Muscle layer of colon (tissue), 2 donors: ENCODE results near the gene CD101.

Experiments
- H3K27ac ChIP-seq: one replicate; pipeline ENCODE4 v1.7.0; 2013; ENCODE audit warnings: low read depth, mild to moderate bottlenecking, low read length, moderate library complexity
- H3K27me3 ChIP-seq, 2 donors: one replicate each; pipeline ENCODE4 v1.7.0; 2013; ENCODE audit warnings: low read length in 2 of 2, mild to moderate bottlenecking in 2 of 2; ENCODE audit not compliant: insufficient read depth in 2 of 2, control insufficient read depth in 1 of 2
- H3K36me3 ChIP-seq: one replicate; pipeline ENCODE4 v1.7.0; 2013; ENCODE audit warnings: mild to moderate bottlenecking, low read length; ENCODE audit not compliant: insufficient read depth
- H3K4me1 ChIP-seq: one replicate; pipeline ENCODE4 v1.7.0; 2013; ENCODE audit warnings: mild to moderate bottlenecking, low read length; ENCODE audit not compliant: insufficient read depth
- H3K4me3 ChIP-seq, 2 donors: one replicate each; pipeline ENCODE4 v1.7.0; 2013; ENCODE audit warnings: low read length in 2 of 2, low read depth in 1 of 2, mild to moderate bottlenecking in 1 of 2, moderate library complexity in 1 of 2
- H3K9ac ChIP-seq: one replicate; pipeline ENCODE4 v1.7.0; 2013; ENCODE audit warnings: low read length
- H3K9me3 ChIP-seq: one replicate; pipeline ENCODE4 v1.7.0; 2013; ENCODE audit warnings: mild to moderate bottlenecking, low read length
- donor health status: abdominal sarcoma.
- donor health status: Adenocarcinoma of cecum.

The CD101 gene

GRCh38 chr1:116986421-116987255, 14.9 kb upstream of the CD101 start:
- no peaks in the 10 kb centered on the region for H3K27me3 ChIP-seq
- no peaks in the 10 kb centered on the region for H3K9me3 ChIP-seq
- no peak overlapping the region for H3K4me3 ChIP-seq
- no peak overlapping the region for H3K9ac ChIP-seq
- no peak overlapping the region for H3K27ac ChIP-seq
- H3K4me1 ChIP-seq, result peaks cover 76% of the 10 kb centered on the region
- H3K36me3 ChIP-seq, result peaks cover 23% of the 10 kb centered on the region

- Histone ChIP-seq H3K27ac (no peak overlapping the region), H3K9me3 (no peaks in the 10 kb centered on the region), H3K4me1 (peaks cover 78% of the 10 kb centered on the region), H3K27me3 (no peaks in the 10 kb centered on the region), H3K4me3 (no peak overlapping the region), H3K9ac (no peak overlapping the region), H3K36me3 (peaks cover 23% of the 10 kb centered on the region)
Measured at GRCh38 chr1:116987256-116987555, 14.4 kb upstream of the CD101 start.

GRCh38 chr1:116988248-116988647, 13.3 kb upstream of the CD101 start:
- H3K9me3 ChIP-seq, result no peaks in the 10 kb centered on the region
- H3K36me3 ChIP-seq, result peaks cover 23% of the 10 kb centered on the region
- no peaks in the 10 kb centered on the region for H3K27me3 ChIP-seq
- H3K4me3 ChIP-seq, result no peak overlapping the region
- peak overlapping the region; percentile 9 for H3K27ac ChIP-seq
- H3K4me1 ChIP-seq, result peaks cover 68% of the 10 kb centered on the region
- no peak overlapping the region for H3K9ac ChIP-seq

- Histone ChIP-seq H3K4me1 (peaks cover 62% of the 10 kb centered on the region), H3K9ac (no peak overlapping the region), H3K27me3 (no peaks in the 10 kb centered on the region), H3K36me3 (peaks cover 23% of the 10 kb centered on the region), H3K4me3 (no peak overlapping the region), H3K27ac (no peak overlapping the region), H3K9me3 (no peaks in the 10 kb centered on the region)
Measured at GRCh38 chr1:116988908-116989307, 12.7 kb upstream of the CD101 start.

- H3K4me3 ChIP-seq, result no peak overlapping the region
- no peak overlapping the region for H3K9ac ChIP-seq
- H3K36me3 ChIP-seq, result peaks cover 23% of the 10 kb centered on the region
- no peaks in the 10 kb centered on the region for H3K27me3 ChIP-seq
- no peak overlapping the region for H3K27ac ChIP-seq
- H3K4me1 ChIP-seq, result peaks cover 55% of the 10 kb centered on the region
- no peaks in the 10 kb centered on the region for H3K9me3 ChIP-seq
Measured at GRCh38 chr1:116989835-116990234, 11.7 kb upstream of the CD101 start.

- Histone ChIP-seq H3K27ac (peak overlapping the region; percentile 17), H3K4me1 (peaks cover 52% of the 10 kb centered on the region)
Measured at GRCh38 chr1:116990612-116991151, 10.9 kb upstream of the CD101 start.

GRCh38 chr1:116991171-116991845, 10.3 kb upstream of the CD101 start:
- no peak overlapping the region for H3K9ac ChIP-seq
- H3K27ac ChIP-seq, result no peak overlapping the region
- no peaks in the 10 kb centered on the region for H3K9me3 ChIP-seq
- H3K36me3 ChIP-seq, result peaks cover 23% of the 10 kb centered on the region
- H3K27me3 ChIP-seq, result no peaks in the 10 kb centered on the region
- no peak overlapping the region for H3K4me3 ChIP-seq
- H3K4me1 ChIP-seq, result peaks cover 46% of the 10 kb centered on the region

More at GRCh38 chr1:116990612-116991151, 10.9 kb upstream of the CD101 start:
- peaks cover 23% of the 10 kb centered on the region for H3K36me3 ChIP-seq
- H3K9me3 ChIP-seq, result no peaks in the 10 kb centered on the region
- H3K9ac ChIP-seq, result no peak overlapping the region
- H3K4me3 ChIP-seq, result no peak overlapping the region
- H3K27me3 ChIP-seq, result no peaks in the 10 kb centered on the region

- H3K9me3 ChIP-seq, result no peaks in the 10 kb centered on the region
- H3K9ac ChIP-seq, result no peak overlapping the region
- H3K4me3 ChIP-seq, result no peak overlapping the region
- H3K36me3 ChIP-seq, result peaks cover 20% of the 10 kb centered on the region
- no peak overlapping the region for H3K27ac ChIP-seq
- H3K27me3 ChIP-seq, result no peaks in the 10 kb centered on the region
- peaks cover 39% of the 10 kb centered on the region for H3K4me1 ChIP-seq
Measured at GRCh38 chr1:116991918-116992317, 9.6 kb upstream of the CD101 start.

GRCh38 chr1:116993286-116993685, 8.3 kb upstream of the CD101 start:
- H3K27me3 ChIP-seq, result no peaks in the 10 kb centered on the region
- no peaks in the 10 kb centered on the region for H3K9me3 ChIP-seq
- peaks cover 26% of the 10 kb centered on the region for H3K4me1 ChIP-seq
- no peak overlapping the region for H3K4me3 ChIP-seq
- H3K36me3 ChIP-seq, result peaks cover 10% of the 10 kb centered on the region
- no peak overlapping the region for H3K9ac ChIP-seq
- no peak overlapping the region for H3K27ac ChIP-seq

- Histone ChIP-seq H3K4me3 (no peak overlapping the region), H3K27ac (no peak overlapping the region), H3K4me1 (peaks cover 15% of the 10 kb centered on the region), H3K9ac (no peak overlapping the region), H3K9me3 (no peaks in the 10 kb centered on the region), H3K36me3 (peaks cover 10% of the 10 kb centered on the region), H3K27me3 (no peaks in the 10 kb centered on the region)
Measured at GRCh38 chr1:116994411-116994810, 7.1 kb upstream of the CD101 start.

- Histone ChIP-seq H3K4me3 (no peak overlapping the region), H3K9ac (no peak overlapping the region), H3K9me3 (no peaks in the 10 kb centered on the region), H3K27me3 (no peaks in the 10 kb centered on the region), H3K4me1 (peaks cover 2% of the 10 kb centered on the region), H3K36me3 (no peaks in the 10 kb centered on the region), H3K27ac (no peak overlapping the region)
Measured at GRCh38 chr1:116997066-116997465, 4.5 kb upstream of the CD101 start.
